ENCODE measurements around the gene CST1.
"Not testable (repeated sequence)": the region's sequence is repeated elsewhere in the genome, so short reads cannot be mapped to it uniquely, and the experiment has no call there.

Gene CST1

DNA sequence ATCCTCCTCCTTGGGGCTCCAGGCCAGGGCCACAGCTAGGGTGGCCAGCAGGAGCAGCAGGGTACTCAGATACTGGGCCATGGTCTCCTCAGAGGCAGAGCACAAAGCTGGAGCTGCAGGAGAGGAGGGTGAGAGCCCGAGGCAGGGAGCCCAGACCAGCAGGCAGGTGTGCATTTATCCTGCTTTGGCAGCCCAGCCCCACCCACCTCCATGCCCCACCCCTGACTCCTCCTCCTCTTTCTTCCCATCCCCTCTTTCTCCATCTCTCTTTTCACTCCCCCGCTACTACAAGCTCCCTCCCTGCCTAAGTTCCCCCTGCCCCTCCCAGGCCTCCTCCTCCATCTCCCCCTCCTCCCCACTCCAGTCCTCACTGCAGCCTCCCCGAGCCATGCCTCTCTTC lies at the start of gene CST1:
Gene CST1, minus strand, starts transcription at position 150 of the 400 bp plus-strand sequence. Its CDS starts 69 bp downstream, at position 81.
- not testable (repeated sequence) for DNase-seq

DNA sequence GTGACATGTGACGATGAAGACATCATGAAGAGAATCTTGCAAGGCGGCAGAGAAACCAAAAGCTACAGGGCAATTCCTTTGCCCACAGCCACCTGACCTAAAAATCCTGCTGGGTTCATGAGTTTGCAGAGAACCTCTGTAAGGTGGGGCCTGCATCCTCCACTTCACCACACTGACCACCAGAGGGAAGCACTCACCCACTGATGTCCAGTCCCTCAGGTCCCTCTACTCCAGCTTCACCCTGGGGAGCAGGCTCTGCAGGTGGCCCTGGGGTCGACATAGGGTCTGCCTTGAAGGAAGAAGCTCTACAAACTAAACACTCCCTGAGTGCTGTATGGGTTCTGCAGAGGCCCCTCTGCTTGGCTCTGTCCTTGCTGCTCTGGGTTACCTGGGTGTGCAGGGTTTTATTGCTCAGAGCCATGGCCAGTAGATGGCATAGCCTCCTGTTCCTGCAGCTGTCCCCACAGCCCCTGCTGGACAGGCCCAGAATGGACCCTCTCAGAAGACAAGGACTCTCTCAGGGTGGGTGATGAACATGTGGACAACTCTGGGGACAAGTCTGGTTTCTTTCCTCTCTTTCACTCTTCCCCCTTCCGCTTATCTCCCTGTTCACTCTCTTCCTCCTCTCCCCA lies 48.6 kb upstream of the CST1 start:
- peak; percentile 0 for DNase-seq

- DNase-seq: no peak
Measured at GRCh38 chr20:23795526-23795925, 44.8 kb upstream of the CST1 start.

- DNase-seq: no peak
Measured at GRCh38 chr20:23794841-23795240, 44.1 kb upstream of the CST1 start.

GRCh38 chr20:23794065-23794464 lies 43.3 kb upstream of the CST1 start:
- DNase-seq: no peak

DNA sequence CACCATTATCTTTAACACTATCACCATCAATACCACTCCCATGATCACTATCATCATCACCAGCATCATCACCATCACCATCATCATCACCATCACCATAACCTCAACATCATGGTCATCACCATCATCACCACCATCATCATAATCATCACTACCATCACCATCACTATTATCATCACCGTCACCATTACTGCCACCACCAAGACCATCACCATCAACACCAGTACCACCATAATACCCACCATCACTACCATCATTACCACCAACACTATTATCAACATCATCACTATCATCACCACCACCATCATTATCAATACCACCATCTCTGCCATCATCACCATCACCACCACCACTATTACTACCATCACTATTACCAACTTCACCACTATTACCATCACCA lies 32.7 kb upstream of the CST1 start:
- DNase-seq: no peak

GRCh38 chr20:23782366-23782983 lies 31.7 kb upstream of the CST1 start:
- peak; percentile 9 for DNase-seq

DNA sequence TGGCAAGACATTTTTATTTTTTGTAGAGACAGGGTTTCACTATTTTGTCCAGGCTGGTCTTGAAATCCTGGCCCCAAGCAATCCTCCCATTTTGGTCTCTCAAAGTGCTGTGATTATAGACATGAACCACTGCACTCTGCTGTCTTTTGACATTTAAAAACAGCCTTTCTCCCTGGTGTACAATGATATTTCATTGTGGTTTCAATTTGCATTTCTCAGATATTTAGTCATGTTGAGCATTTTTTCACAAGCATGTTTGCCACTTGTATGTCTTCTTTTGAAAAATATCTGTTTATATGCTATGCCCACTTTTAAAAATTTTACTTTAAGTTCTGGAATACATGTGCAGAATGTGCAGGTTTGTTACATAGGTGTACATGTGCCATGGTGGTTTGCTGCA lies 27.9 kb upstream of the CST1 start:
- not testable (repeated sequence) for DNase-seq

DNA sequence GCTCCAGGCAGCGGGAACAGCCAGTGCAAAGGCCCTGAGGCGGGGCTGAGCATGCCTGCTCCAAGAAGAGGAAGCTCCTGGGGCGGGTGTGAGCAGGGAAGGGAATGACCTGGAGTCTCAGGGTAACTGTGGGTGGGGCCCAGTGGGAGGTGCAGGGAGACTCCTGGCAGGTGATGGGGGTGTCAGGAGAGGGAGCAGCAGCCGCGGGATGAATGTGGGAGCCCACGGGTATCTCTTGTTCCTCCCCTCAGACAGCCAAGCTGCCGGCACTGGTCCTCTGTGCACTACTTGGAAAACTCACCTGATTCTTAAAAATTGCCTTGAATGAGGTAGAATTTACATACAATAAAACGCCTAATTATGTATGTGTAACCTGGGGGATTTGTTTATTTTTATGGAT lies 26.6 kb upstream of the CST1 start:
- not testable (repeated sequence) for DNase-seq

DNA sequence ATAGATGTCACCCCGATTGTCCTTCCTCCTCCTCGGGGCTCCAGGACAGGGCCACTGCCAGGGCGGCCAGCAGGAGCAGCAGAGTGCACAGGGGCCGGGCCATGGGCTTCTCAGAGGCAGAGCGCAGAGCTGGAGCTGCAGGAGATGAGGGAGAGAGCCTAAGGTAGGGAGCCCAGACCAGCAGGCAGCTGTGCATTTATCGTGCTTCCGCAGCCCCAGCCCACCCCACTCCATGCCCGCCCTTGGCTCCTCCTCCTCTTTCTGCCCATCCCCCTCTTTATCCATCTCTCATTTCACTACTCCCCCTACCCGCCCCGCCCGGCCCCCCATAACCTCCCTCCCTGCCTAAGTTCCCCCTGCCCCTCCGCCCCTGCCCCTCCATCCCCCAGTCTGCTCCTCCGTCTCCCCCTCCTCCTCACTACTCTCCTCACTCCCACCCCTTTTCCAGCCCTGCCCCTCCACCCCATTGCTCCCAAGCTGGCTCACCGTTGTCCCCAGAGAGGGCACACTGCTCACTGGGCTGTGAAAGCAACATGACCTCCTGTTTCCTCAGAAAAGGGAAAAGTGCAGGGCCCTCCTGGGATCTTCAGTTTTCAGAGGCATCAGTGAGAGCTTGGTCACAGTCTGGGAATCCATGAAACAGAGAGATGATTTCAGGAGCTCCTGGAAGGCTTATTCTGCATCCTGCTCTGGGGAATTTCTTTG lies 25.5 kb upstream of the CST1 start:
- DNase-seq: no peak

DNA sequence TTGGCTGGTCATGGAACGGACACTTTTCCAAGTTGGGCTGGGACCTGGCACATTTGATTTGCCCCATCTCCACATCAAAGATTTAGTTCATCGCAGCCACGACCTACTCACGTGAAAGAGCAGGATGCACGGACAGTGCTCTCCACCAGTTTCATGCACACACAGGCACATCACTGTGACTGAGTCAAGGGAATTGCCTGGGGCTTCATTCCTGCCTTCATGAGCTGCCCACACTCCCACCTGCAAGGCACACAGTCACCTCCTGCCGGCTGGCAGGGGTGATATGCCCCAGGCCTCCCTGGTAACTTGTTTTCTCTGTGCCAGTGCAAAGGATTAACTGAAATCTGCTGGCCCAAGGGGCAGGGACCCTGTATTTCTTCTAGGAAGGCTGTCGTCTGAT lies 23.3 kb upstream of the CST1 start:
- DNase-seq: no peak

DNA sequence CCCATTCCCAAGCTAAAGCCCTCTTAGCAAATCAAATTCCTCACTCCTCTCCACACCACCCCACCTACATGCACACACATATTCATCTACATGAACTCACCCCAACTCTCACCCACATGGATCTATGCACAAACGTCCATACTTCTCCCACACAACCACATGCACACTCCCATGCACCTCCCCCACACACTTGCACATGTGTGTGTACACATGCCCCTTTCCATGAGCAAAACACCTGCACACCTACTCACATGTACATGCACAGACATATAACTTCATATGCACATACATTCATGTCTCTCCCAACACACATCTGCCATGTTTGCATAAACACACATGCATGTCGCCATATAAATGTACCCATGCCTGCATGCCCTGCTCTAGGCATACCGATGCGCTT lies 22.8 kb upstream of the CST1 start:
- DNase-seq: no peak

DNA sequence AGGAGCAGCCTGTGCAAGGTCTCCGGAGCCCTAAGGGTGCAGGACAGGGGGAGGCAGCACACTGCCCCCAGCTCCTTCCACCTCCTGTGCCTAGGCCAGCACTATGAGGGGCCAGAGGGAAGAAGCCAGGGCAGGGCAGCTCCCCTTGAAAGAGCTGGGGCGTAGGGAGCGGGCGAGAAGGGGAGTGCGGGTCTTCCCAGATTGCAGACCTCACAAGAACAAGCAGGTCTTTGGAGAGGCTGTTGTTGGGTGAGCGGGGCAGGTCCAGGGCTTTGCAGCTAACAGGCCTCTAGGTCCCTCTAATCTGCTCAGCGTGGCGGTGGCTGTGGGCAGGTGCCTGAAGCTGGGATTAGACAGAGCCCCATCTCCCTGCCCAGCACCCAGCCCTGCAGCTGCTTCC lies 22.4 kb upstream of the CST1 start:
- no peak for DNase-seq

- no peak for DNase-seq
Measured at GRCh38 chr20:23772074-23772473, 21.3 kb upstream of the CST1 start.

DNA sequence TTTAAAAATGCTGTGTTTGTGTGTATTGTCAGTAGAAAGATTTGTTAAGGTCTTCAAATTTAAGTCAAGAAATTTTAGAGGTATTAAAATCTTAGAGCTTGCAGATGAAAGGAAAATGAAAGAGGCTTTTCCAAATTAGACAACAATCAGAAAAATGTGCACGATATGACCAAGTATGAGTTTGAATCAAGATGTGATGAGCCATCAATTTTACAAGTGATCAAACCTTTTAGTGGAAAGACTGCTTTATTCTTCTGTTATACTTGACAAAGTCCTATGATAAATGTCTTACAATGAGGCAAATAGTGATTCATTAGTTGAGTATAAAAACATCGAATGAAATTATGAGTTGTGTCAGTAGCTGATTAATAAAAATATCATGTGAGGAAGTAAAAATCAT lies 19.6 kb upstream of the CST1 start:
- no peak for DNase-seq

DNA sequence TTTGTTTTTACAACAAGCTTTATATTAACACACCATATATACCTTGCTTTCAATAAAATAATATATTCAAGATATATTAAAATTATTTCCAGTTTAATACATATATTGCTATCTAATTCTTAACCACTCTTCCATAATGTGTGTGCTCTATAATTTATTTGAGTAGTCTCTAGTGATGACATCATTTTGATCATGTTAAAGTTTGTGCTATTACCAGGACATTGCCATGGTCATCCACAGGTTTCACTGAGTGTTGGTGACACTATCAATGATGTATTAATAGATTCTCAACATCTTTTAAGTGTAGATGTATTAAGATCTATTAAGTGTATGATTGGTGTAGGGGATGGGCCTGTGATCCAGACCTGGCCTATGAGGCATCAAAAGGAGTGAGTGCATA lies 17.8 kb upstream of the CST1 start:
- DNase-seq: not testable (repeated sequence)

DNA sequence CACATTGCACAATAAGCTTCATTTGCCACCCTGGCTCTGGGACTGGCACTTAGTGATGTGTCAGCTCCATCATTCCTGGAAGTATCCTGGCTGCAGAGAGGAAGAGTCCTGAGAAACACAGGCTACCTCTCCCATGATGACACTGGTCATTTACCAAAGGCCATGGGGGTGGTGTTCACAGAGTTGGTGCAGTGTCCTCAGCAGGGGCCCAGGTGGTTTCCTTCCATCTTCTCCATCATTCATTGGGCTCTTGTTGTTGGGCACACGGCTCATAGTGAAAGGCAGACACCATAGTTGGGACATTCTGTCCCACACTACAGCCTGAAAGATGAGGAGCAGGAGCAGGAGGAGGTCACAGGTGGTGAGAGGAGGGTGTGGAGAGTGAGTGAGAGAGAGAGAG lies 15.8 kb upstream of the CST1 start:
- no peak for DNase-seq

- no peak for DNase-seq
Measured at GRCh38 chr20:23765578-23765977, 14.8 kb upstream of the CST1 start.

DNA sequence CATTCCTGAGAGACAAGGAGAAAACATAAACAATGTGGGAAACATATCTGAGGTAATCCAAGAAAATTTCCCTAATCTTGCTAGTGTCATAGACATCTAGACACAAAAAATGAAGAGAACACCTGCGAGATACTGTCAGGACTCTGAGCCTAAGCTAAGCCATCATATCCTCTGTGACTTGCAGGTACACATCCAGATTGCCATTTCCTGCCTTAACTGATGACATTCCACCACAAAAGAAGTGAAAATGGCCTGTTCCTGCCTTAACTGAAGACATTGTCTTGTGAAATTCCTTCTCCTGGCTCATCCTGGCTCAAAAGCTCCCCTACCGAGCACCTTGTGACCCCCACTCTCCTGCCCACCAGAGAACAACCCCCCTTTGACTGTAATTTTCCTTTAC lies 13.9 kb upstream of the CST1 start:
- not testable (repeated sequence) for DNase-seq

DNA sequence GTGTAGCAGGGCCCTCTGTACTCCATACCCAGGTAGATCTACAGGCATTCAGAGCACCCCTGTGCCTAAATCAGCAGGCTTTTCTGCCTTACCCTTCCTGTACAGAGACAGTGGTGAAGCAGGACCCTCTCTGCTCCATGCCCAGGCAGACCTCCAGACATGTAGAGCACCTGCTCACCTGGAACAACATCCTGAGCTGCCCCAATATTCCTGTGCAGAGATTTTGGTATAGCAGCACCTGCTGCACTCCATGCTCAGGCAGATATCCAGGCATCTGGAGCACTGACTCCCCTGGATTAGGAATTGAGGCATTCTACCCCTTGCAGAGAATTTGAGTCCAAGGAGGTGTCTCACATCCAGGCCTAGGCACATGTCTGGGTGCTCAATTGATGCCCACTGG lies 12.6 kb upstream of the CST1 start:
- DNase-seq: no peak

GRCh38 chr20:23759306-23759940 lies 8.7 kb upstream of the CST1 start:
- DNase-seq: no peak

DNA sequence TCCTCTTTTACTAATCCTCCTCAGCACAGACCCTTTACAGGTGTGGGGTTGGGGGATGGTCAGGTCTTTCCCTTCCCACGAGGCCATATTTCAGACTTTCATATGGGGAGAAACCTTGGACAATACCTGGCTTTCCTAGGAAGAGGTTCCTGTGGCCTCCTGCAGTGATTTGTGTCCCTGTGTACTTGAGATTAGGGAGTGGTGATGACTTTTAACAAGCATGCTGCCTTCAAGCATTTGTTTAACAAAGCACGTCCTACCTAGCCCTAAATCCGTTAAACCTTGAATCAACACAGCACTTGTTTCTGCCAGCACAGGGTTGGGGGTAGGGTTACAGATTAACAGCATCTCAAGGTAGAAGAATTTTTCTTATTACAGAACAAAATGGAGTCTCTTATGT lies 6.1 kb upstream of the CST1 start:
- DNase-seq: not testable (repeated sequence)

GRCh38 chr20:23755131-23755611 lies 4.4 kb upstream of the CST1 start:
- DNase-seq: peak; percentile 2

- no peak for DNase-seq
Measured at GRCh38 chr20:23754731-23755130, 4.0 kb upstream of the CST1 start.
